Right lobe of liver (tissue), 4 donors: ENCODE data around the gene KLHL42.

ENCODE experiments used
- CTCF ChIP-seq, 4 donors: fragments of 200-600 bp in 3 of 4; fragments of 450-650 bp in 1 of 4; IDR thresholded peaks; one replicate each; pipeline versions ENCODE4 v1.5.1 to v1.8.0; 2016 to 2022; ENCODE audit warnings: antibody characterized with exemption in 4 of 4, mild to moderate bottlenecking in 2 of 4
- POLR2A ChIP-seq: fragments of 450-650 bp; IDR thresholded peaks from one replicate; pipeline ENCODE4 v1.6.1; 2017; ENCODE audit warnings: antibody characterized with exemption, mild to moderate bottlenecking
- donor health status: DM: no; HTN: no; CAD: no.
- donor health status: DM: no; HTN: no; CAD: no.
- donor health status: DM: no; HTN: yes; CAD: no.

GRCh38 chr12:27821259-27821973 lies 41.4 kb downstream of the KLHL42 start:
- TF ChIP-seq CTCF (IDR thresholded peaks at IDR 0.05) (peak; percentile 77 to 81 (median 78)), POLR2A (no peak)
